ENCODE data around the gene ARPP21. TPM values are rescaled to one million over a fixed set of nuclear protein-coding genes. Genes with fewer than 3 reads are reported as not detected.
A peak's percentile ranks its signal among the peaks of the same experiment; 100 is the strongest.

The ARPP21 gene
- total RNA-seq, 1 donor from 2014 or later: 3.5 TPM

DNA sequence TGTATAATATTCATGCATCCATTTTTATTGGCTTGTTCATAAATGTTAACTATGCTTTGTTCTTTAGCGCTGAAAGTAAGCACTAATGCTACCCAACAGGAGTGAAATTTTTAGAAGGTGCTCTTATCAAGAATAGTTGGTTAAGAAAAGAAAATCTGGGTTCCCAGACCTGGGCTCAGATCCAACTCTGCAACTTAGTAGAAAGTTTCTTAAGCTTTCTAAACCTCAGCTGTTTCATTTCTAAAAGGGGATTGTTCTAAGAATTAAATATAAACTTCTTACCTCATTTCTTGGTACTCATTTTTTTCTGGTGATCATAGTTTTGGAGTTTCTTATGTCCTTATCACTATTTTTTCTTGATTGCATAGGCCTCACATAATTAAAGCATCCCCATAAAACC, 12.1 kb downstream of the ARPP21 start:
- Mint-ChIP-seq H3K27ac (no peak overlapping the region), H3K27me3 (peaks cover 10% of the 10 kb centered on the region), H3K36me3 (no peaks in the 10 kb centered on the region), H3K4me1 (ENCODE audit: unreplicated experiment) (no peaks in the 10 kb centered on the region), H3K4me3 (no peak overlapping the region), H3K9me3 (no peaks in the 10 kb centered on the region)
- DNase-seq (ENCODE audit: extremely low spot score, unreplicated experiment): no peak
- TF ChIP-seq, protein P1, sequence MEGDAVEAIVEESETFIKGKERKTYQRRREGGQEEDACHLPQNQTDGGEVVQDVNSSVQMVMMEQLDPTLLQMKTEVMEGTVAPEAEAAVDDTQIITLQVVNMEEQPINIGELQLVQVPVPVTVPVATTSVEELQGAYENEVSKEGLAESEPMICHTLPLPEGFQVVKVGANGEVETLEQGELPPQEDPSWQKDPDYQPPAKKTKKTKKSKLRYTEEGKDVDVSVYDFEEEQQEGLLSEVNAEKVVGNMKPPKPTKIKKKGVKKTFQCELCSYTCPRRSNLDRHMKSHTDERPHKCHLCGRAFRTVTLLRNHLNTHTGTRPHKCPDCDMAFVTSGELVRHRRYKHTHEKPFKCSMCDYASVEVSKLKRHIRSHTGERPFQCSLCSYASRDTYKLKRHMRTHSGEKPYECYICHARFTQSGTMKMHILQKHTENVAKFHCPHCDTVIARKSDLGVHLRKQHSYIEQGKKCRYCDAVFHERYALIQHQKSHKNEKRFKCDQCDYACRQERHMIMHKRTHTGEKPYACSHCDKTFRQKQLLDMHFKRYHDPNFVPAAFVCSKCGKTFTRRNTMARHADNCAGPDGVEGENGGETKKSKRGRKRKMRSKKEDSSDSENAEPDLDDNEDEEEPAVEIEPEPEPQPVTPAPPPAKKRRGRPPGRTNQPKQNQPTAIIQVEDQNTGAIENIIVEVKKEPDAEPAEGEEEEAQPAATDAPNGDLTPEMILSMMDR (conservative IDR thresholded peaks at IDR 0.05): no peak

DNA sequence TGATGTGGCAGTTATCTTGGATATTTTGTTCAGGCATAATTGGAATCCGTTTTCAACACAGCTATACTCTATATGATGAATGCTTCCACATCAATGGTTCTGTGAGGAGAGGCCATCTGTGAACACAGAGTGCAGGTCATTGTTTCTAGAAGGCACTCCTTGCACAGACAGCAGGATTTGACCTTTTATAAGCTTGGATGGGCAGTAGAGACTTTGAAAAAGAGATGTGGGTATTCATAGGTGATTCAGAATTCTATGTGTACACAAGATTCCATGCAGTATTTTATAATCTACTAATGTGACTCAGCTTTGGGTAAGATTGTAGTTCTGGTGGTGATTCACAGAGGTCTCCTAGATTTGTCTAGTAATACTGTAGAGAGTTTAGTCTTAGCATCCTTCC, 12.5 kb downstream of the ARPP21 start:
- no peak overlapping the region for H3K4me3 Mint-ChIP-seq
- TF ChIP-seq, protein P1 (conservative IDR thresholded peaks at IDR 0.05): no peak
- H3K9me3 Mint-ChIP-seq: no peaks in the 10 kb centered on the region
- H3K36me3 Mint-ChIP-seq: no peaks in the 10 kb centered on the region
- no peak for DNase-seq (ENCODE audit: extremely low spot score, unreplicated experiment)
- H3K4me1 Mint-ChIP-seq (ENCODE audit: unreplicated experiment): no peaks in the 10 kb centered on the region
- H3K27me3 Mint-ChIP-seq: peaks cover 10% of the 10 kb centered on the region
- no peak overlapping the region for H3K27ac Mint-ChIP-seq

DNA sequence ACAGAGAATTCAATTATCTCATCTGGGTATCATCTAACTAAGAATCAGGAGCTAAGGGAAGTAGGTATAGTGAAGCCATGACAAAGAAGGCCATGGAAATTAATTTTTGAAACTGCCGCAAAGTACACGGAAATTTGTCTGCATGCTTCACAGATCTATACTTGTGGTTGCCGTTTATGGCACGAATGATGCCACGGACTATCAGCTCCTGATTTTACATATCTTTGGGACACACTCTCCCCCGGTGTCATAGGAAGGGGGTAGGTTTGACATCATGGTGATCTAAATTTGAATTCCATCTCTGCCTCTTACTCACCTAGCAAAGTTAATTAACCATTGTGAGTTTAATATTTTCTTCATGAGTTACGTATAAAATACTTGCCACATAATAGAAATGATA, 14.0 kb downstream of the ARPP21 start:
- H3K27me3 Mint-ChIP-seq: peaks cover 16% of the 10 kb centered on the region
- H3K4me3 Mint-ChIP-seq: no peak overlapping the region
- H3K27ac Mint-ChIP-seq: no peak overlapping the region
- TF ChIP-seq, protein P1 (conservative IDR thresholded peaks at IDR 0.05): no peak
- no peaks in the 10 kb centered on the region for H3K36me3 Mint-ChIP-seq
- H3K9me3 Mint-ChIP-seq: no peaks in the 10 kb centered on the region
- no peaks in the 10 kb centered on the region for H3K4me1 Mint-ChIP-seq (ENCODE audit: unreplicated experiment)
- DNase-seq (ENCODE audit: extremely low spot score, unreplicated experiment): no peak

DNA sequence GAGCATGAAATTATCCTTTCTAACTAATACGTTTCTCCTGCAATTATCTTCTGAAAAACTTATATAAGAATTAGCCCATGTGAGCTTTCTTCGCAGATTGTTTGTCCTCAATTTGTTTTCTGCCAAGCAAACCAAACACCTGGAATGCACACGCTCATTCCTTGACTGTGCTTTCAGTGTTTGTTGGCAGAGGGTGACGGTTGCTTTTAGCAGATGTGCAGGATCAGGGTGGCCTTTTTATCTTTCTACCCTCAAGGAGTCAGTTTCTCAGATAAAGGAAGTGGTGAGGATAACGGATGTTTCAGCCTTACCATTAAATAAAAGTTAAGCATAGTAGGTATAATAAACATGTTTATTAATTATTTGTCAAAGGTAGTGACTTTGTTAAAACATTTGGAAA, 15.2 kb downstream of the ARPP21 start:
- Mint-ChIP-seq H3K36me3 (no peaks in the 10 kb centered on the region), H3K4me3 (no peak overlapping the region), H3K27me3 (peaks cover 21% of the 10 kb centered on the region), H3K4me1 (ENCODE audit: unreplicated experiment) (peaks cover 5% of the 10 kb centered on the region), H3K27ac (no peak overlapping the region), H3K9me3 (no peaks in the 10 kb centered on the region)
- DNase-seq (ENCODE audit: extremely low spot score, unreplicated experiment): no peak
- TF ChIP-seq, protein P1 (conservative IDR thresholded peaks at IDR 0.05): no peak

DNA sequence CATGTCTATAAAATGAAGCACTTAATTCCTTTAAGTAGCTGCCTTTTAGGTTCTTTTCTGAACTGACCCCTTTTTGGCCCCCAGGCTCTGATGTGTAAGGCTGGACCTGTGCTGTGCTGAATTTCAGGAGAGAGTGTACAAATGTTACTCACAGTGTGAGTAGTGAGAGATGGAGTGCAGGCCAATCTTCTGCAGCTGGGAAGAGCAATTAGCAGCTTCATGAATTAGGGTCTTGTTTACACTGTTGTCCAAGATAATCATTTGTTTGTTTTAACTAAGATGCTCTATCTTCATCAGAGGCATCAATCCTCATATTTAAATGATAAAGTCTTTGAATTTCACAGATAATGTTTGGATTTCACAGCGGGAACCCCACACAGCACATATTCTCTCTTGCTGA, 19.4 kb downstream of the ARPP21 start:
- Mint-ChIP-seq H3K27ac (no peak overlapping the region), H3K27me3 (peaks cover 24% of the 10 kb centered on the region), H3K36me3 (no peaks in the 10 kb centered on the region), H3K4me1 (ENCODE audit: unreplicated experiment) (peaks cover 5% of the 10 kb centered on the region), H3K4me3 (no peak overlapping the region), H3K9me3 (no peaks in the 10 kb centered on the region)
- no peak for DNase-seq (ENCODE audit: extremely low spot score, unreplicated experiment)
- TF ChIP-seq, protein P1 (conservative IDR thresholded peaks at IDR 0.05): no peak

DNA sequence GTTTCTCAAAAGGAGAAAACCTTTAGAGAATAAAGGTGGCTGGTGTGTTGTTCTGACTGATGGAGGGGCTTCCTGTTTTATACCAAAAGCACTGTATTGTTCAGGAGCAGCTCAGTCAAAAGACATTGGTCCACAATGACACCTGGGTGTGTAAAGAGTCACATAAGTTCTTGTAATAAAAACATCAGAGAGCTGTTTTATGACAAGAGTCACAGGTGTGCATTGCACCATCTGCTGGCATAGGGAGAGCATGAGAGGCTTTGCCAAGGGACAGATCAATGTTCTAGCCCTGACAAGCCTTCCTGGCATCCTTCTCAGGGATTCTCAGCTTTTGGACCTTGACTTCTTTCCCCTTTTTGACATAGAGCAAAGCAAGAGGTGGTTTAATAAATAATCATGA, 20.4 kb downstream of the ARPP21 start:
- TF ChIP-seq, protein P1 (conservative IDR thresholded peaks at IDR 0.05): peak; percentile 37
- DNase-seq (ENCODE audit: extremely low spot score, unreplicated experiment): no peak
- Mint-ChIP-seq H3K27me3 (peaks cover 28% of the 10 kb centered on the region), H3K4me3 (no peak overlapping the region), H3K4me1 (ENCODE audit: unreplicated experiment) (peaks cover 8% of the 10 kb centered on the region), H3K27ac (no peak overlapping the region), H3K36me3 (no peaks in the 10 kb centered on the region), H3K9me3 (no peaks in the 10 kb centered on the region)

All from type B pancreatic cell (in vitro differentiated cells).